ENCODE measurements around the gene LTBP2.

LTBP2 gene

DNA sequence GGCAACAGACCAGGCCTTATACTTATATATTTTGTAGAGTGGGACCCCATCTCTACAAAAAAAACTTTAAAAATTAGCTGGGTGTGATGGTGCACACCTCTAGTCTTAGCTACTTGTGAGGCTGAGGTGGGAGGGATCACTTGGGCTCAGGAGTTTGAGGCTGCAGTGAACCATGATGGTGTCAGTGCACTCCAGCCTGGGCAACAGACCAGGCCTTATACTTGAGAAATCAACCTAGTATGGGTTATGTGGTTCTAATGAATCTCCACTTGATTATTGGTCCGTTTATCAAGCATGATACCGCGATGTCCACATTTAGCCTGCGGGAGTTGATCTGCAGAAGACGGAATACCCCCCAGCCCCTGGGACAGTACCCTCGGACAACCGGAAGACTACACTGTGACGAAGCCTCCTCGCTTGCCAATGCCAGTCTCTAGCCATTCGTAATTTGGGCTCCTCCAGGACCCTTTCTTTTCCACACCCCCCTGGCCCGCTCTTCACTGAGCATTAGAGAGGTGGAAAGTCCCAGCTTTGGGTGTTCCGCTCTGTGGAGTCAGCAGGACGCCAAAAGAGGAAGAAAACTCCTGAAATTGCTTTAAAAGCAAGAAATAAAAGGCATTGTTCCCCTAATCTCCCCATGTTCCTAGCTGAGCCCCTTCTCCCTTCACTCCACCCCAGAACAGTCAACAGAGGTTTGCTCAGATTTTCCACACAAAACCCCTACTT is 19.4 kb downstream of the LTBP2 start:
- no peak for DNase-seq (ENCODE audit: low read depth in 1 of 2, low spot score in 1 of 2)

DNA sequence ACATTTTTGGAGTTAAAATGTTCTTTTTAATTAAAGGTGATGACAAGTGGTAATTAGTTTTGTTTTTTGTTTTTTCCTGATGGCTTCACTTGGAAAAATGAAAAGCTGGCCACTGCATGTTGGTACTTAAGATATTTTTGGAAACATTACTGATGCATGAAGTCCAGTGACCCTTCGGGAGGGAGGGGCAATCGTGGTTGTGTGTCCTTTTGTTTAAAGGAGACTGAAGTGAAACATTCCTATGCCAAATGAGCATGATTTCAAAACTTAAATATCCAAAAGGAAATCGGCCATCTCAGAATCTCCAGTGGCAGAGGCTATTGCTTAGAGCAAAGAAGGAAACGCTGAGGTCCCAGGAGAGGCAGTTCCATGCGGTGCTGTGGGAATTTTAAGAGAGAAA is 20.1 kb downstream of the LTBP2 start:
- DNase-seq (ENCODE audit: low read depth in 1 of 2, low spot score in 1 of 2) = no peak

DNA sequence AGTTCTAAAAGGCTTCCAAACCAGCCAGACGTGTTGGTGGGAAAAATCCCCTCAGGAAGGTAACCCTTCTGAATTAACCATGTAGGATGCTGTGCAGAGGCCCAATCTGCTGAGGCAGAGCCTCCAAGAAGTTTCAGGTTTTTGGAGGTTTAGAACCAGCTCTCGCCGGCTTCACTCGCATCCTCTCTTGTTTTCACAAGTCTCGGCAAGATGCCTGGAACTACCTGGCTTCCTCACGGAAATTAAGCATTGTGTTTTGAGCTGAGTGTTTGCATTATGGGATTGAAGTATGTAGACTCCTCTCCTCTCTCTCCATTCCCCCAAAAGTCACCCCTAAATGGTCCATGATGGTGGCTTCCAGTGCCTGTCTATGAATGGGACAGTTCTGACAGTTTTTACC is 20.6 kb downstream of the LTBP2 start:
- no peak for DNase-seq (ENCODE audit: low read depth in 1 of 2, low spot score in 1 of 2)

DNA sequence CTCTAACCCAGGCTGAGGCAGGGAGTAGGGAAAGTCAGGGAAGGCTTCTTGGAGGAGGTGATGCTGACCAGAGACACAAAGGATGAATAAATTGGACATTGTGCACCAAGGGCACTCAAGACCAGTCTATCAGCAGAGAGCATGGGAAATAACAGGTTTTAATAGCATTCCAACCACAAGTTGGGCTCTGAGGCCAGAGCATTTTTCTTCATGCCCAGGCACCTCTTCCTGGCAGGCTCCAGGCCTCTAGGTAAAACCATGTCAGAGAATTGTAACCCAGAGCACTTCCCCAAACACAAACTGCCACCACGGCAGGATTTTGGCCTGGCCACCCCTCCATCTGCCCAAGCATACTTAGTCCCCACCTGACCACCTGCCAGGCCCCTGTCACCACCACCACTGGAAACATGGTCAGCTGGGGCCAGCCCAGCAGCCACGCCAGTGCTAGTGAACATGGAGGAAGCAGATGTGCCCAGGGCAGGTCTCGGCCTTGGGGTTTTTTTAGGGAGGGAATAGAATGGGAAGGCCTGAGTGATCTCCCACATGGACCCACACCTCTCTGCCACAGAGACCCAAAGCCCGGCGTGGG is 22.7 kb downstream of the LTBP2 start:
- no peak for DNase-seq (ENCODE audit: low read depth in 1 of 2, low spot score in 1 of 2)

DNA sequence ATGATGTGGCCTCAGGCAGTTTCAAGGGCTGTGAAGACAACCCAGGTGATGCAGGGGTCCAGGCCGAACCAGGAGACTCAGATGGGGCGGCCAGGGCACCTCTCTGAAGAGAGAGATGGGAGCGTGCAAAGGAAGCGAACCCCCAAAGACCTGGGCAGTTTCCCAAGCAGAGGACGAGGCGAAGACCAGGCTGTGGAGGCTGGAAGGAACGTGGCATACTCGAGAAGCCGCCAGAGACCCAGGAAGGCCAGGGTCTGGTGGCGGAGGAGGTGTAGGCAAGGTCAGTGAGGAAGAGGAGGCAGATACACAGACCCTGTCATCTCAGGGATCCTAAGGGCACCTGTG is 24.7 kb downstream of the LTBP2 start:
- no peak for DNase-seq (ENCODE audit: low read depth in 1 of 2, low spot score in 1 of 2)

DNA sequence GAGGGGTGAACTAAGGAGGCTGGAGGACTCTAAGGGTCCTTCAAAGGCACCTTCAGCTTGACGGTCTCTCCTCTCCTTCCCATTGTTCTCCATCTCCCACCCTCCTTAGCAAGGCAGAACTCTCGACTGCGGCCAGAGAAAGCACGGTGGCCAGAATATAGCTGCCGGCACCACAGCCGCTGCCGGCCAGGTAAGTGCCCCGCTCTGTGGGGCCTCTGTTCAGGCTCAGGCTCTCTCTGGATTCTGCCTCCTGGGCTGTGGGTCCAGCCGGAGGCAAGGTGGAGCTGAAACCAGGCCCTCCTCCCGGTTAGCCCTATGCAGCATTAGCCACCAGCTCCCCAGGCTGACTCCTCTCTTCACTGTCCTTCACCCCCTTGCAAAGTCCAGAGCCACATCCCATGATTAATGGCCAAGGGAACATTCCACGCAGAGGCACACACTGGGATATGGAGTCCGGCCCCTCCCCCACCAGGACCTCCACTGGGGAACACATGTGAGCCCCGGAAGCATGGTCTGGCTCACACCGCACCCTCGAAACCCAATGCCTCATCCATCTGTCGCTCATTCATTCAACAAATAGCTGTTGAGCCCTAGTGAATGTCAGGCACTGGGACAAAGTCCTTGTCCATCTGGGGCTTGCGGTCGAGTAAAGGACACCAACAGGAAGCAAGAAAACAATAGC is 25.2 kb downstream of the LTBP2 start:
- DNase-seq (ENCODE audit: low read depth in 1 of 2, low spot score in 1 of 2) = no peak

DNA sequence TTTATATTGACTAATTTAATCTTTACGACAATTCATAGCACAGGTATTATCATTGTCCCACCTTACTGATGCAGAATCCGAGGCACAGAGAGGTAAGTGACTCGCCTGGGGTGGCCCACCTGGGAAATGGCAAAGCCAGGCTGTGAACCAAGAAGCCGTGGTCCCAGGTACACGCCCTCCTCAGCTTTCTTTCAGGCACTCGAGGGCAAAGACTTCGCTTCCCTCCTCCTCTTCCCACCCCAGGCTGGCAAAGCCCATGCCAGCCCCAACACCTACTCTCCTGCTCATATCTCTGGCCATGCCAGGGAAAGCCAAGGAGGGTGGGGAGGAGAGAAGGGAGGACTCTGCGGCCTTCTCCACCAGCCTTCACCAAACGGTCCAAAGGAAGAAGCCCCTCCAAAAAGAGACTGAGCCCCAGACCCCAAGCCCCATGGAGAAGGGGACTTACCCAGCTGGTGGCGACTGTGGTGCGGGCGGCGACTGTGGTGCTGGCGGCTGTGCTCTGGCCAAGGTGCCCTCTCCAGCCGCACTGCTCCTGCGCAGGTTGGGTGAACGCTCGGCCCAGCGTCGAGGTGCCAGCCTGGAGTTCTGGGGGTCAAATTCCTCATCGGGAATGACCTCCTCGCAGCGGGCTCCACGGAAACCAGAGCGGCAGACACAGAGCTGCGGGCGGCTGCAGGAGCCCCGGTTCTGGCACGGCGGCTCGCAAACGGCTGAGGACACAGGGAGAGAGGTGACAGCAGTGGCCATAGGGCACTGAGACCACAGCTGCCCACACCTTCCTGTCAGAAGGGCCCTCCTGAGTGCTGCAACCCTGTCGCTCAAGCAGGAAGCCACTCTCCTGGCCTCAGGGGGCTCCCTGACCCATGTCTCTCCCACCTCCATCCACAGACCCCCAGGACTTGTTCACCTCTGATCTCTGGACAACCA is 26.4 kb downstream of the LTBP2 start:
- no peak for DNase-seq (ENCODE audit: low read depth in 1 of 2, low spot score in 1 of 2)

DNA sequence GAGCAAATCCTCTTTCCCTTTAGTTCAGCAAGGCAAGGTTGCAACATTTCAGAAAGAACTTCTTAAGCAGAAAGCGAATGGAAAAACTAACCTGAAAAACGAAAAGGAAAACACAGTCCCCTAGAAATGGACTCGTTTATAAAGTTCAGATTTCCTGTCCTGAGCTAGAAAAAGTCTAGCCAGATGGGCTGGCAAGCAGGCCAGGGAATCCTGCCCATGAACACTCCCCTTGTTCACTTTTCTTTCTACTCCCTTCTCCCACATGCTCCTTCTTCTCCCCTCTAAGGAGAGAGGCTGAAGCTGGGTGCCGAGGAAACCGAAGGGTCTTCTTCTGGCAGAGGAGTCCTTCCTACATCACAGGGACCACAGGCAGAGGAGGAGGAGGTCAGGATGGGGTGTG is 27.1 kb downstream of the LTBP2 start:
- DNase-seq (ENCODE audit: low read depth in 1 of 2, low spot score in 1 of 2) = no peak

DNA sequence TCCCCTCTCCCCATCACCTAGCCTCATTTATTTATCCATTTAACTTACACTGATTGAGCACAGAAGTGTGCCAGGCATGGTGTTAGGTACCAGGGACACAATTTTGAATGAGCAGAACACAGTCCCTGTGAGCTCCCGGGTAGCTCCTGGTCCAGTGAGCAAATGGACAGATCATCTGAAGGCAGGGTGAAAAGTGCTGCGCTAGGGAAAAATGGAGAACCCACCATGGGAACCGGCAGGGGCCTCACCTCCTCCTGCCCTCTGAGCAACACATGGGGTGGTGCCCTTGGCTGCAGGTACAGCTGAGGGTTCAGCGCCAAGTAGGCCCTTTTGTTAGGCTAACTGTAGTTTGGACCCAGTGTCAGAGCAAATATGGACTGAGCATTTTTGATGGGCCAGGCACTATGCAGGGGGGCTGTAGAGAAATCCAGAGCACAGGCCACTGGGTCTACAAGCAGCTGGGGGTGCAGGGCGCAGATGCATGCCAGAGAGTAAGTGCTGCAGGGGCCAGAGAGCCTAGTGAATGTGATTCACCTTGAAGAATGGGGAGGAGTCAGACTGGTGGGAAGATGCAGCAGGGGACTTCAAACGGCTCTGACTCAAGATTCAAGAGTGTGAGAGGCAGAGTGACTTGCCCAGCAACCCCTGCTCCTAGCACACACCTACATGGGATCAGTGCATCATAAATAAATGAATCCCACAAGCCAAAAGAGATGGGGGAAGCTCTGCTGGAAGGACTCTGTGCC is 28.2 kb downstream of the LTBP2 start:
- DNase-seq (ENCODE audit: low read depth in 1 of 2, low spot score in 1 of 2) = no peak

DNA sequence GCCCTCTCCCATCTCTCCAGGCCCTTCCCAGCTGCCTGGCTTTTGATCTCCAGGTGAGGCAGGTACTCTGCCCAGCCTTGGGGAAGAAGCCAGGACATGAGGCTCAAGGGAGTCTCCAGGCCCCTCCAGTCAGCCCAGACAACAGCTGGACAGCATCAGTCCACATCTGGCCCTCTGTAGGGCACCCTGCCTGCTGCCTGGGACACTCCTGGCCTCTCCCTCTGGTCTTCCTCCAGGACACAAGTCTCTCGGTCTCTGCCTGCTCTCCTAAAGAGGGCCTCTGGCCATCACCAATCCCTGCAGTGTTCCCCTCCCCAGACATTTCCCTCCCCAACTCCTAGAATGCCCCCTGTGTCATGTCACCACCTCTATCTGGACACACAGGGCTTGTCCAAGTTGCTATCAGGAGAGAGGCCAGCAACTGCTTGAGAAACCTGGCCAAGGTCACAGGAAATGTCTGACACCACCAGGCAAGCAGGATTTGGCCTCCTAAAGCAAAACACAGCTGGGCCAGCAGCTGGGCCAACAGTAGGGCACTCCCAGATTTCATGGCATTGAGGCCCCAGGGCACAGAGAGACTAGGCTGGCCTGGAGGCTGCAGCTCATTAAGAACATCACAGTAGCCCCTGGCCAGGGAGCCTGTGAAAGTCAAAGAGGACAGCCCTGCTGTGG is 29.0 kb downstream of the LTBP2 start:
- DNase-seq (ENCODE audit: low read depth in 1 of 2, low spot score in 1 of 2) = no peak

DNA sequence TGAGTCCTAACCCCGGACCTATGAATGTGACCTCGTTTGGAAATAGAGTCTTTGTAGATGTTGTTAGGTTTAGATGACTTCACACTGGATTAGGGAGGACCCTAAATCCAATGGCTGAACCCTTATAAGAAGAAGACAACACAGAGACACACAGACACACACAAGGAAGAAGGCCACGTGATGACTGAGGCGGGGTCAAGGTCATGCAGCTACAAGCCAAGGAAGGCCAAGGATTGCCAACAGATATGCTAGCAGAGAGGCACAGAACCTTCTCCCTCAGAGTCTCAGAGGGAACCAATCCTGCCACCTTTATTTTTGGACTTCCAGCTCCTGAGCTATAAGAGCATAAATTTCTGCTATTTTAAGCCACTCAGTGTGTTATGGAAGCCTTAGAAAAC is 31.8 kb downstream of the LTBP2 start:
- DNase-seq (ENCODE audit: low read depth in 1 of 2, low spot score in 1 of 2) = no peak

DNA sequence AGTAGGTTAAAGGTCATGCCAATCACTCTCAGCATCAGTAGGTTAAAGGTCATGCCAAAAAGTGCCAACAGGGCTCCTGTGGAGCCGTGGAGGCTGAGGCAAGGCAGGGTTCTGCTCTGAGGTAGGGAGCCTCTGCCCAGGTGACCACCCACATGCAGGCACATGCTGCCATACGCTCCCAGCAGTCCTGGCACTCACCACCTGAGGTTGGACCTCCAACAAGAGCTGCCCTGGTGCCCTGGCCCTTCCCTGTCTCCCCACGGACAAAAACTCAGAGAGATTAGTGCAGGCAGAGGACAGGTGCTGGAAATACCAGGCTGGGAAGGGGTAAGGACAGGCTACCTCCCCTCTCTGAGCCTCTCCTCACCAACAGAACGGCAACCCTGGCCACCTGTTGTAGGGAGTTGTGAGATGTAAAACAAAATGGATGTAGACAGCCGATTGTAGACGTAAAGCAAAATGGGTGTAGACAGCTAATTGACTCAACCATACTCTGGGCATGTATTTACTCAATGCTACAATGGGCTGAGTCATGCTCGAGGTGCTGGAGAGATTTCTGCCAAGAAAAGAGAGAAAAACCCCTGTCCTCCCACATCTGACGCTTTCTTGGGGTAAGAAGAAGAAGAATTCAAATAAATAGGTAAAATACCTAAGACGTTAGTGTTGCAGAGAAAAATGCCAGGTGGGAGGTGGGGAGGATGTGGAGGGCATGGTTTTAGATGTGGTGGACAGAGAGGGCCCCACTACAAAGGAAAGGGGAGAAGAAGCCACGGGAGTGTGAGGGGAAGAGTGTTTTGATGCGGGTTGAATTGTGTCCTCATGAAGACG is 32.4 kb downstream of the LTBP2 start:
- DNase-seq (ENCODE audit: low read depth in 1 of 2, low spot score in 1 of 2) = no peak

DNA sequence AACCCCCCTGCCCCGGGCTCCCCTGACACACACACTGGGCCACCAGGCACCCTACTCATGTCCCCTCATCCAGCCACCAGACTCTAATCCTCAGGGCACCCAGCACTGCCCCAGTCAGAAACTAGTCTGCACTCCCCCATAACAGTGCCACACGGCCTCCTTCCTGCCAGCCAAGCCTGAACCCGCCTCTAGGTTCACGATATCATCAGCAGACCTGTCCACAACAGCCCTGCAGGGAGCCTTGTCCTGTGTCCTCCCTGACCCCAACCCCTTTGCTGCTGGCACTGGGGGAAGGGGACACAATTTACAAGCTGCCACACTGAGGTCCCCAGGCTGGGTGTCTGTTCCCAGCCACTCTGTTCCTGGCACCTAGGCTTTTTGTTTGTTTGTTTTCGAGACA is 33.6 kb downstream of the LTBP2 start:
- no peak for DNase-seq (ENCODE audit: low read depth in 1 of 2, low spot score in 1 of 2)

DNA sequence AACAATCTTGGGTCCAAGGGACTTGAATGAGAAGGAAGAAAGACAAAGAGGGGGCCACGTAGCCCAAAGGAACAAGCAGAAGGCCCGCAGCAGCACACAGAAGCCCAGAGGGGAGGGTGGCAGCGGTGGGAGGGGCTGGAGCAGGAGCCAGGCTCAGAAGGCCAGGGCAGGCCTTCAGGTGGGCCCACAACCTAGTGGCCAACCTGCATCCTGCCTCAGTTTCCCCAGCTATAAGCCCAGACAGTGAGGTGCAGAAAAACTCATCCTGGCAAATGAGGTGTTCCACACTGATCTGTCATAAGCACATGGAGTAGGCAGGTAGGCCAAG is 34.1 kb downstream of the LTBP2 start:
- no peak for DNase-seq (ENCODE audit: low read depth in 1 of 2, low spot score in 1 of 2)

DNA sequence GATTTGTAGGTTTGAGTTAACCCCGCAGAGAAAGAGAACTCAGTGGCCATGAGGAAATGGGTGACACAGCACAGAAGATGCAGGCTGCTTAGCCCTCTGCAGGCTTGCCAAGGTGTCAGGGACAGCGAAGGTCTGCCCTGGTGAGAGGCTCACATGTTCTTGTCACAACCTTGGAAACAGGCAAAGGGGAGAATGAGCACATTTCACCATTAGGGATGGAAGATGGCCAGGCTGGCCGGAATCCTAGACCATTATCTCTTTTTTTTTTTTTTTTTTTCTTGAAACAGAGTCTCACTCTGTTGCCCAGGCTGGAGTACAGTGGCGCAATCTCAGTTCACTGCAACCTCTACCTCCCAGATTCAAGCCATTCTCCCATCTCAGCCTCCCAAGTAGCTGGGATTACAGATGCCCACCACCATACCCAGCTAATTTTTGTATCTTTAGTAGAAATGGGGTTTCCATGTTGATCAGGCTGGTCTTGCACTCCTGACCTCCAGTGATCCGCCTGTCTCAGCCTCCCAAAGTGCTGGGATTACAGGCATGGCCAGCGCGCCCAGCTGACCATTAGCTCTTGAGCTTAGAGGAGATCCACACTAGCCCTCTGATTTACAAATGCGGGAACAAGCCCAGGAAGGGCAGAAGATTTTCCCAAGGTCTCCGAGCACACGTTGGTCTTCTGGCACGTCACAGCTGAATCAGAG is 34.6 kb downstream of the LTBP2 start:
- no peak for DNase-seq (ENCODE audit: low read depth in 1 of 2, low spot score in 1 of 2)

DNA sequence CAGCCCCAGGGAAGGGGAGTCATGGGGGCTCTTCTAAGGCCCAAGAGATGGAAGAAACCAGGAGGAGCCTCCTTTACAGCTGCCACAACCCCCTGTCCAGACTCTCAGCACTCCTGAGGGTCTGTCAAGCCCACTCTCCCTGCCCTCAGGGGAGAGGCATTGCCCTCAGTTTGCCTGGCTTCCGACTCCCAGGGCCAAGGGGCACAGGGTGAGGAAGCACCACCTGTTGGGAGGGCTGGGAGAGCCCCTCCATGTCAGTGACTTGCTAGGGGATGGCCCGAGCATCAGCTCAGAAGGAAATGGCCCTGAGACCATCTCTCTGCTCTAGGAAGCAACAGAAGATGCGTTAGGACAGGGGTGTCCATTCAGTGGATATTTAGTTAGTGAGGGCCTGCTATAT is 36.1 kb downstream of the LTBP2 start:
- DNase-seq (ENCODE audit: low read depth in 1 of 2, low spot score in 1 of 2) = no peak

DNA sequence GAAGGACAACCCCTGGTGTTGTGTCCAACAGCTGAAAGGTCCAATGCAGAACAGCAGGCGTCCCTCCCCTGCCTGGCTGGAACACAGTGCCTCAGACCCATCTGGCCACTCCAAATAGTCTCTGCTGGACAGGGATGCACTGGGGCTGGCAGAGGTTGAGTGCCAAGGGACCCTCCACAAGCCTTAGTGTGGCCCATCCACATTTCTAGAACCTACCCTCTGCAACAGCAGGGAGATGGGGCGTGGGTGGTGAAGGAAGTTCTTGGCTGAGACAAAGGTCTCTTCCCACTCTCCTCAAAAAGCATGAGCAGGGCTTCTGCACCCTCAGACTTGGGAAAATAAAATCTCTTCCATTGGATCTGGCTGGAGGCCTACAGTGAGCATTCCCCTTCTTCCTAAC is 36.5 kb downstream of the LTBP2 start:
- no peak for DNase-seq (ENCODE audit: low read depth in 1 of 2, low spot score in 1 of 2)

DNA sequence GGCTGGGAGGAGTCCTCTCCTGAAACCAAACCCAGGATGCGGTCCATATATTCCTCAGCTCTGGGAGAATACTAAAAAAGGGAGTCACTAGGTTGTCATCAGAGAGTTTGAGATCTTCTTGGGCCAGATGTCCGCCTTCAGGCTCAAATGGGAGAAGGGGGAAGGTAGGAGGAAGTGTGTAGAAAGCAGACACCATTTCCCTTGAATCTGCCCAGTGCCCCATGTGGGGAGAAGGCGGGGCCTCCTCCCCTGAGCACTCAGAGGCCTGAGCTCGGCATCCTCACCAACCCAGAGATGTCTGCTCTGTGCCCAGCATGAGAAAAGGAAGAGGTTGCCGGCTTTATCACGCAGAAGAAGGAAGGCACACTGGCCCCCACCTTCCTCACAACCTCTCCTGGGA is 37.3 kb downstream of the LTBP2 start:
- no peak for DNase-seq (ENCODE audit: low read depth in 1 of 2, low spot score in 1 of 2)

DNA sequence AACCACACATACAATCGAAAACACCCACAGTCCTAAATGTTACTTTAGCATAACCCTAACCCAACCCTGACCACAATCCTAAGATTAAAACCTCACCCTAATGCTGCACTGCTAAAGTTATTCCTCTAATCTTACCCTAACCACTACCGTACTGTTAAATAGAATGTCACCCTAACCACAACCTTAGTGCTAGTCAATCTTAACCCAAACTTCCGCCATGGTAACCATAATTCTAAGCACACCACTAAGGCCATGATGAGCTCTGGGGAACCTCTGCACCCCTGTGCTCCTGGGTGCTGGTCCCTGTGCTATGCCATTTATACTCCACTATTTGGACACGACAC is 38.0 kb downstream of the LTBP2 start:
- no peak for DNase-seq (ENCODE audit: low read depth in 1 of 2, low spot score in 1 of 2)
